ENCODE results near the gene ACRV1.

Gene ACRV1

GRCh38 chr11:125649465-125650166 is 31.0 kb downstream of the ACRV1 start:
- no peak for DNase-seq

DNA sequence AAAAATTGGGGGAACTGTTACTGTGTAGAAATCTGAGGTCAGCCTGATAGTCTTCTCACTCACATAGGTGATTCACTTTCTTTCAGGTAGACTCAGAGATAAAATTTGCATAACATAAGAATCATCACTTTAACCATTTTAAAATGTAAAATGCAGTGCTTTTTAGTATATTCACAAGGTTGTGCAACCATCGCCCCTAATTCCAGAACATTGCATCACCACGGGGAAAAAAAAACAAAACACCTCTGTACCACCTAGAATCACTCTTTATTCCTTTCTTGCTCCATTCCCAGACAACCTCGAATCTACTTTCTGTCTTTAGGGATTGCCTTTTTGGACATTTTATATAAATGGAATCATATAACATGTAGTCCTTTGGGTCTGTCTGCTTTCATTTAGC is 34.8 kb downstream of the ACRV1 start:
- no peak for DNase-seq

DNA sequence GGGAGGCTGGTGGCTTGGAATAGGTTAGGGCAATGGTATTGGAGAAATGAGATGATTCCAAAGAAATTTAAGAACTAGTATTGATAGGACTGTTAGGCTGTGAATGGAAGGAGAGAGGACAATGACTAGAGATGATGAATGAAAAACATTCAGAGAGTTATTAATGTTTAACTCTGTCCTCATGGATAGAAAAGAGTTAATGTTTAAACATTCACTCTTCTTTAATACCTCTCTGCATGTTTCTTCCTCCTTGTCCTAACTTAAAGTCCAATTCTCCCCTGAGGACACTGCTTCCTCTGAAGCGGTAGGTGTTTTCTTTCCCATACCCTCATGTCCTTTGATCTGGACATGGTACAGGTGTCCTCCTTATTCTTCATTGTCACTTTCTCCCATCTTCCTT is 42.3 kb downstream of the ACRV1 start:
- DNase-seq = no peak

GRCh38 chr11:125637840-125638239 is 42.8 kb downstream of the ACRV1 start:
- no peak for DNase-seq

DNA sequence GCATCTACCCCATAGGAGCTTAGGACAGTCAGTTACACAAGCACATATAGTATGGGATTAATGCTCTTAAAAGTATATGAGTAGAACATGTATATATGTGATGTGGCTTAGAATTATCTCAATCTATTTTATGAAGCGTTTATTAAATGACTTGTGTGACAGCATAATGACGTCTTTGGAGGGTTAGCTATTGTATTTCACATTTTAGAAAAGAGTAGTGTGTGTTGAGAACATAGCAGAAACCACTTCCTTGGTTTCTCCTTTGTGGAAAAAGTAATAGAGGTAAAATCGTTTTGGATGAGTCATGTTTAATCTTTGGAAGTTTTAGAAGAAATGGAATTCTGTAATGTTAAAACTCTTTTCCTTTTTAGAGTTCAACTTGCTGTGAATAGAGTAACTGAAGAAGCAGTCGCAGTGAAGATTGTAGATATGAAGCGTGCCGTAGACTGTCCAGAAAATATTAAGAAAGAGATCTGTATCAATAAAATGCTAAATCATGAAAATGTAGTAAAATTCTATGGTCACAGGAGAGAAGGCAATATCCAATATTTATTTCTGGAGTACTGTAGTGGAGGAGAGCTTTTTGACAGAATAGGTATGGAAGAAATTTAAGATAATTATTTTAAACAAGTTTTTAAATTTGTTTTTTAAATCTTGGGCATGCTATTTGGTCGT is 53.3 kb downstream of the ACRV1 start:
- no peak for DNase-seq

DNA sequence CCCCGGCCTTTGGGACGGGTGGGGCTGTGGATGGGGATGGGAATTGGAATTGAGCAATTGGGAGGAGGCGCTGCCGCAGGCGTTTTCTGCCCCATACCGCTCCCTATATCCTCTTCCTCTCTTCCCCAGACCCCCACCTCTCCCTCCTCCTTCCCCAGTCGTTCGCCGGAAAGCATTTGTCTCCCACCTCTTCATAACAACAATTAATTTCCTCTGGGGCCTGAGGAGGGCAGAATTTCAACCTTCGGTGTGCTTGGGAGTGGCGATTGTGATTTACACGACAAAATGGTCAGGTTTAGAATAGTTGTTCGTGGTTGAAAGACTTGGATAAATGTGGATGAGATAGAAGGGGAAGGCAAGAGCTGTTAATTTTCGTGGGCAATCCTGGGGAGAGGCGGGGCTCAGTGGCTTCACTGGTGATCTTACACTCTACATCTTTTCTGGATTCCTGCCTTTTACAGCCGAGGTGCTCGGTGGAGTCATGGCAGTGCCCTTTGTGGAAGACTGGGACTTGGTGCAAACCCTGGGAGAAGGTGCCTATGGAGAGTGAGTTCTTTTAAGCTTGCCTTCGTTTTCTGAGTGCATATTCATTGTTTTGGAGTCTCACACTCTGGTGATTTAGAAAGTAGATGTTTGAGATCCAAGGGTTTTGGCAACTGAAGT is 54.2 kb downstream of the ACRV1 start:
- DNase-seq = no peak

- peak; percentile 87 for DNase-seq
Measured at GRCh38 chr11:125625630-125626287, 54.9 kb downstream of the ACRV1 start.

GRCh38 chr11:125625225-125625629 is 55.4 kb downstream of the ACRV1 start:
- DNase-seq = no peak

GRCh38 chr11:125624756-125625213 is 55.9 kb downstream of the ACRV1 start, which contains the start of gene CHEK1:
TSS of gene CHEK1 (plus strand) at chr11:125625163. CDS start at chr11:125626769, 1,606 bp downstream.
- DNase-seq = no peak

DNA sequence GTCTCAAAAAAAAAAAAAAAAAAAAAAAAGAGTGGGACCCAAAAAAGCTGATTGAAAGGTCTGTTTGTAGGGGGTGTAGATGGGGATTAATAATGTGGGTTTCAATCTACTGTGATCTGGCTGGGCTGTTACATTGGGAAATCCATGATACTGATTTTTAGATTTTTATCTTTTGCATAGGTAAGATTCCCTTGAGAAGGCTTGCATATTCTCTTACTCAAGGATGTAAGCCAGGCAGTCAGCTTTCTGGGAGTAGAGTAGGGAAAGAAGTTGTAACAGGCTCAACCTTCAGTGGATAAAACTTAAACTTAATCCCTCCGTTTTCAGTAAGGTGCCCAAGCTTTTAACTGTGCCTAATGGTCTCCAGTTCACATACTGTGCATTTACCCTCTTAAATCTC is 57.6 kb downstream of the ACRV1 start:
- DNase-seq = no peak

DNA sequence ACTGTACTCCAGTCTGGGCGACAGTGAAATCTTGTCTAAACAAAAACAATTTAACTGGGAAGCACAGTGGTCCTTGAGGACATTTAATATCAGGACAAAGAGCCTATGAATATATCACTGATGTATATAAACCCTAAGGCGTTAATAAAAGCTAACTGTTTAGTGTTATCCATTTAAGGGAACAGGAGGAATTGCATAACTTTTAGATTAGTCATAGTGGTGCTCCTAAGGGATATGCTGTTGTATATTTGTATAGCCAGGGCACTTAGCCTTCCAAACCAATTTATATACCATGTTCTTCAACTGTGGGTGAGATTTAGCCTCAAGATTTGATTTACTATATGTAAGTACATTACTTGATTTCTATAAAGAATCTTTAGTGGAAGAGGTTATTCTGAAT is 58.7 kb downstream of the ACRV1 start:
- no peak for DNase-seq

All from inflammatory macrophage treated with lipopolysaccharide for 4 hours (primary cell).